Breast epithelium (tissue), 3 donors: ENCODE results near the gene MRPL44.

Experiments used
- POLR2A ChIP-seq: fragments of 450-650 bp; IDR thresholded peaks from one replicate; pipeline ENCODE4 v1.6.1; 2016; ENCODE audit warnings: antibody characterized with exemption, mild to moderate bottlenecking, moderate library complexity
- POLR2AphosphoS5 ChIP-seq, 3 donors: sonication (generic); formaldehyde crosslinking; IDR thresholded peaks; one replicate each; pipeline ENCODE4 v1.6.1; 2017; ENCODE audit warnings: antibody characterized with exemption in 3 of 3
- TF ChIP-seq, protein P1 (sequence below), 3 donors: fragments of 450-650 bp; IDR thresholded peaks; one replicate each; pipeline ENCODE4 v1.5.1; 2016 to 2017; ENCODE audit warnings: antibody characterized with exemption in 3 of 3, mild to moderate bottlenecking in 3 of 3, moderate library complexity in 3 of 3

DNA sequence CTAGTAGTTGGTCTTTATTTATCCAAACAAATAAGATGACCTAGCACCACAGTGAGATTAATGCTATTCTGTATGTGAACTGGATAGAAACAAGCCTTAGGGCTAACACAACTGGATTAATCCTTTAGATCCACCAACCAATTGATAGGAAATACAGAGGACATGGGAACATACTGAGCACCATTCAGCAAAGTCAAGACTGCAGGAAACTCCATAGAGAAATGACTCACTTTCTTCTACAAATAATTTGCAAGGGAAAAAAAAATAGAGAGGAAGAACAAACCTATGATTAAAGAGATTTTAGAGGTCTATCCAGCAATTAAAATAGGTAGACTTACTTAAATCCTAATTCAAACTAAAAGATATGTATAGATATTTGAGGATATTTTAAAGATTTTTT, 36.1 kb upstream of the MRPL44 start:
- TF ChIP-seq, protein P1, sequence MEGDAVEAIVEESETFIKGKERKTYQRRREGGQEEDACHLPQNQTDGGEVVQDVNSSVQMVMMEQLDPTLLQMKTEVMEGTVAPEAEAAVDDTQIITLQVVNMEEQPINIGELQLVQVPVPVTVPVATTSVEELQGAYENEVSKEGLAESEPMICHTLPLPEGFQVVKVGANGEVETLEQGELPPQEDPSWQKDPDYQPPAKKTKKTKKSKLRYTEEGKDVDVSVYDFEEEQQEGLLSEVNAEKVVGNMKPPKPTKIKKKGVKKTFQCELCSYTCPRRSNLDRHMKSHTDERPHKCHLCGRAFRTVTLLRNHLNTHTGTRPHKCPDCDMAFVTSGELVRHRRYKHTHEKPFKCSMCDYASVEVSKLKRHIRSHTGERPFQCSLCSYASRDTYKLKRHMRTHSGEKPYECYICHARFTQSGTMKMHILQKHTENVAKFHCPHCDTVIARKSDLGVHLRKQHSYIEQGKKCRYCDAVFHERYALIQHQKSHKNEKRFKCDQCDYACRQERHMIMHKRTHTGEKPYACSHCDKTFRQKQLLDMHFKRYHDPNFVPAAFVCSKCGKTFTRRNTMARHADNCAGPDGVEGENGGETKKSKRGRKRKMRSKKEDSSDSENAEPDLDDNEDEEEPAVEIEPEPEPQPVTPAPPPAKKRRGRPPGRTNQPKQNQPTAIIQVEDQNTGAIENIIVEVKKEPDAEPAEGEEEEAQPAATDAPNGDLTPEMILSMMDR (IDR thresholded peaks at IDR 0.05): no peak
- TF ChIP-seq POLR2AphosphoS5 (IDR thresholded peaks at IDR 0.05) (no peak), POLR2A (no peak)
